ENCODE results near the gene SPAG9. TPM values are rescaled to one million over a fixed set of nuclear protein-coding genes. Genes with fewer than 3 reads are reported as not detected.

The SPAG9 gene
- total RNA-seq, 1 experiment from 2014 or later: 129 TPM

GRCh38 chr17:51057534-51057933, 63.1 kb downstream of the SPAG9 start:
- Mint-ChIP-seq H3K27ac (ENCODE audit: unreplicated experiment) (peak overlapping the region; percentile 48), H3K36me3 (ENCODE audit: insufficient read depth, unreplicated experiment) (peaks cover 4% of the 10 kb centered on the region), H3K4me3 (ENCODE audit: low read depth, unreplicated experiment) (no peak overlapping the region), H3K9me3 (ENCODE audit: low read depth, unreplicated experiment) (no peaks in the 10 kb centered on the region), H3K4me1 (ENCODE audit: low read depth, unreplicated experiment) (peaks cover 27% of the 10 kb centered on the region), H3K27me3 (ENCODE audit: unreplicated experiment) (no peaks in the 10 kb centered on the region)
- no TSS peak for BruUV-seq (replicated peaks)
- intact Hi-C loops (cut with micrococcal nuclease; ENCODE audit: unreplicated experiment): loop anchor here (5.0 to 10.0 kb wide), 2 partner anchors 35 to 97 kb away; partner anchors contain the start of gene NME1
- DNase-seq: no peak
- CTCF ChIA-PET: interaction anchor here (1.3 to 1.8 kb wide), 6 partner anchors 9 to 95 kb away, joined by 4 to 15 read pairs (median 6); partner anchors contain the start of gene NME1
- no peak for TF ChIP-seq CTCF (IDR thresholded peaks at IDR 0.05; ENCODE audit: unreplicated experiment)

GRCh38 chr17:51056813-51057510, 63.7 kb downstream of the SPAG9 start:
- peak overlapping the region; percentile 48 for H3K27ac Mint-ChIP-seq (ENCODE audit: unreplicated experiment)
- peaks cover 4% of the 10 kb centered on the region for H3K36me3 Mint-ChIP-seq (ENCODE audit: insufficient read depth, unreplicated experiment)
- no peaks in the 10 kb centered on the region for H3K27me3 Mint-ChIP-seq (ENCODE audit: unreplicated experiment)
- H3K9me3 Mint-ChIP-seq (ENCODE audit: low read depth, unreplicated experiment): no peaks in the 10 kb centered on the region
- peaks cover 27% of the 10 kb centered on the region for H3K4me1 Mint-ChIP-seq (ENCODE audit: low read depth, unreplicated experiment)
- no TSS peak for BruUV-seq (replicated peaks)
- peak; percentile 65 for TF ChIP-seq CTCF (IDR thresholded peaks at IDR 0.05; ENCODE audit: unreplicated experiment)
- peak; percentile 60 for DNase-seq
- no peak overlapping the region for H3K4me3 Mint-ChIP-seq (ENCODE audit: low read depth, unreplicated experiment)
- CTCF ChIA-PET: interaction anchor here (0.5 to 1.8 kb wide), 14 partner anchors 9 to 225 kb away, joined by 3 to 15 read pairs (median 4); partner anchors contain the start of gene NME1
- intact Hi-C loops (cut with micrococcal nuclease; ENCODE audit: unreplicated experiment): loop anchor here (1.0 to 10.0 kb wide), 3 partner anchors 35 to 98 kb away; partner anchors contain the start of gene NME1

DNA sequence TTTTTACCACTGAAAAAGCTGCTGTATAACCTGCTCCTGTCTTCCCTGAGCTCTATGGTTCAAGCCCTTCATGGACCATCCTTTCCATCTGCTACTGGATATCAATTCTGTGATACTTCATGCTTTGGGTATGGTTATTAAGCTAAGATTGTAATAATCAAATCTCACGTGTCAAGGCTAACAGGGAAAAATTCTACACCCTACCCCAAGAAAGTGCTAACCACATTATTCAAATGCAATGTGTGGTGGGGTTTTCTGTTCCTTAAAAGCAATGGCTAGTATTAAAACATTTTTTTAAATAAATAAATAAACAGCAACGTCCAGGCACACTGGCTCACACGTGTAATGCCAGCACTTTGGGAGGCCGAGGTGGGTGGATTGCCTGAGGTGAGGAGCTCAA, 65.9 kb downstream of the SPAG9 start:
- intact Hi-C loops (cut with micrococcal nuclease; ENCODE audit: unreplicated experiment): loop anchor here (2.0 to 10.0 kb wide), 3 partner anchors 38 to 100 kb away; partner anchors contain the start of gene NME1
- no peak for TF ChIP-seq CTCF (IDR thresholded peaks at IDR 0.05; ENCODE audit: unreplicated experiment)
- H3K4me1 Mint-ChIP-seq (ENCODE audit: low read depth, unreplicated experiment): peaks cover 34% of the 10 kb centered on the region
- no peaks in the 10 kb centered on the region for H3K9me3 Mint-ChIP-seq (ENCODE audit: low read depth, unreplicated experiment)
- H3K27ac Mint-ChIP-seq (ENCODE audit: unreplicated experiment): no peak overlapping the region
- no peak for DNase-seq
- no TSS peak for BruUV-seq (replicated peaks)
- CTCF ChIA-PET: interaction anchor here (0.7 to 2.3 kb wide), 4 partner anchors 54 to 214 kb away, joined by 3 to 9 read pairs (median 4); no protein-coding TSS in a partner anchor
- no peaks in the 10 kb centered on the region for H3K27me3 Mint-ChIP-seq (ENCODE audit: unreplicated experiment)
- H3K36me3 Mint-ChIP-seq (ENCODE audit: insufficient read depth, unreplicated experiment): peaks cover 4% of the 10 kb centered on the region
- no peak overlapping the region for H3K4me3 Mint-ChIP-seq (ENCODE audit: low read depth, unreplicated experiment)

- no peaks in the 10 kb centered on the region for H3K27me3 Mint-ChIP-seq (ENCODE audit: unreplicated experiment)
- TF ChIP-seq CTCF (IDR thresholded peaks at IDR 0.05; ENCODE audit: unreplicated experiment): no peak
- H3K4me1 Mint-ChIP-seq (ENCODE audit: low read depth, unreplicated experiment): peaks cover 25% of the 10 kb centered on the region
- no peak overlapping the region for H3K4me3 Mint-ChIP-seq (ENCODE audit: low read depth, unreplicated experiment)
- BruUV-seq (replicated peaks): no TSS peak
- CTCF ChIA-PET: interaction anchor here (0.8 kb wide), 1 partner anchor 68 kb away, joined by 3 read pairs; the partner anchor contains the start of gene SPAG9
- no peak overlapping the region for H3K27ac Mint-ChIP-seq (ENCODE audit: unreplicated experiment)
- no peaks in the 10 kb centered on the region for H3K9me3 Mint-ChIP-seq (ENCODE audit: low read depth, unreplicated experiment)
- intact Hi-C loops (cut with micrococcal nuclease; ENCODE audit: unreplicated experiment): loop anchor here (10.0 kb wide), 1 partner anchor 103 kb away; the partner anchor contains the start of gene NME1
- peaks cover 4% of the 10 kb centered on the region for H3K36me3 Mint-ChIP-seq (ENCODE audit: insufficient read depth, unreplicated experiment)
- DNase-seq: no peak
These were observed 68.4 kb downstream of the SPAG9 start for GRCh38 chr17:51052235-51052634.

Measured in Calu3 (cell line).